K562 (cell line): Measurements from ENCODE around the gene GAB2. TPM values are rescaled to one million over a fixed set of nuclear protein-coding genes. Genes with fewer than 3 reads are reported as not detected.
A peak's percentile ranks its signal among the peaks of the same experiment; 100 is the strongest.

Source experiments
- ATAC-seq: fragments of 200-7000 bp; cut with Tn5 transposase; 3 replicates; pipeline ENCODE4 v1.9.1; 2020; ENCODE audit warnings: moderate library complexity
- BruUV-seq: library from RNA; stranded (reverse); fragments of 400-500 nt; replicated peaks from 2 replicates; lab custom pipeline; 2021; lab: Mats Ljungman, UMichigan
- CTCF ChIA-PET: fragments of 300-600 bp; formaldehyde crosslinking; extraction: SDS; loops from one replicate; lab custom pipeline; 2021; ENCODE audit warnings: low intra/inter-chr PET ratio; lab: Yijun Ruan, JAX
- POLR2A ChIA-PET: fragments of 300-600, 350-650 bp; sonication (Branson Sonifier 250); formaldehyde crosslinking; extraction: SDS; loops from one replicate; lab custom pipeline; 2021; ENCODE audit warnings: antibody characterized with exemption, inconsistent platforms; lab: Yijun Ruan, JAX
- DNase-seq, 4 experiments: peaks; one replicate each; pipeline versions ENCODE4 v3.0.0 to v3.0.0-alpha.2; 2011 to 2018; ENCODE audit warnings: low spot score in 3 of 4, mixed read lengths in 3 of 4; ENCODE audit errors: extremely low read depth in 1 of 4
- FAIRE-seq: peaks from 2 replicates; lab custom pipeline; 2011; peaks lifted over from hg19 to GRCh38; lab: Jason Lieb, UNC
- H2AFZ ChIP-seq: 2 replicates; pipeline ENCODE4 v1.6.0; 2011; ENCODE audit warnings: low read depth, low read length, control low read depth, inconsistent platforms
- H3K27ac ChIP-seq: fragments of 200-600 bp; 3 replicates; pipeline ENCODE4 v1.8.0; 2011; ENCODE audit warnings: low read depth, mild to moderate bottlenecking, control low read depth, inconsistent platforms, low read length, moderate library complexity, mixed read lengths; ENCODE audit errors: extremely low read depth
- H3K27me3 ChIP-seq, 2 experiments: fragments of 300-600 bp in 1 of 2; 2 replicates in 1 of 2; 3 replicates in 1 of 2; pipeline versions ENCODE4 v1.6.0 to v1.8.0; 2011; ENCODE audit warnings: inconsistent platforms in 2 of 2, low read length in 2 of 2, mild to moderate bottlenecking in 1 of 2, mixed read lengths in 1 of 2, moderate library complexity in 1 of 2; ENCODE audit not compliant: control insufficient read depth in 2 of 2, insufficient read depth in 2 of 2
- H3K36me3 ChIP-seq: fragments of 300-600 bp; 3 replicates; pipeline ENCODE4 v1.8.0; 2011; ENCODE audit warnings: mild to moderate bottlenecking, low read length, inconsistent platforms; ENCODE audit not compliant: control insufficient read depth, insufficient read depth
- H3K4me1 ChIP-seq, 2 experiments: fragments of 200-600 bp in 1 of 2; replicated peaks in 1 of 2; 2 replicates in 1 of 2; 3 replicates in 1 of 2; pipeline versions ENCODE4 v1.5.1 to v1.8.0; 2011; ENCODE audit warnings: inconsistent platforms in 2 of 2, low read length in 2 of 2, mild to moderate bottlenecking in 1 of 2, mixed read lengths in 1 of 2, moderate library complexity in 1 of 2; ENCODE audit not compliant: control insufficient read depth in 2 of 2, insufficient read depth in 2 of 2
- H3K4me2 ChIP-seq: 2 replicates; pipeline ENCODE4 v1.6.1; 2011; ENCODE audit warnings: low read length, control low read depth, inconsistent platforms, mixed read lengths; ENCODE audit not compliant: insufficient read depth
- H3K4me3 ChIP-seq: fragments of 200-600 bp; sonication (generic), shearing (Covaris generic); 2 replicates; pipeline ENCODE4 v1.5.1; 2016; ENCODE audit warnings: control low read depth, inconsistent platforms
- H3K79me2 ChIP-seq: fragments of 200-600 bp; 3 replicates; pipeline ENCODE4 v1.8.0; 2011; ENCODE audit warnings: low read length, inconsistent platforms; ENCODE audit not compliant: control insufficient read depth, insufficient read depth
- H3K9ac ChIP-seq, 2 experiments: 2 replicates each; pipeline versions ENCODE4 v1.6.0 to v1.6.1; 2011; ENCODE audit warnings: low read depth in 2 of 2, low read length in 2 of 2, control low read depth in 1 of 2, inconsistent platforms in 1 of 2, mild to moderate bottlenecking in 1 of 2, mixed read lengths in 1 of 2; ENCODE audit not compliant: insufficient read depth in 1 of 2
- H3K9me1 ChIP-seq: one replicate; pipeline ENCODE4 v1.6.0; 2011; ENCODE audit warnings: inconsistent platforms, mild to moderate bottlenecking, low read length, moderate library complexity; ENCODE audit not compliant: control insufficient read depth, insufficient read depth
- H3K9me3 ChIP-seq: replicated peaks from 2 replicates; pipeline ENCODE4 v1.5.1; 2011; ENCODE audit warnings: low read depth, low read length, inconsistent platforms; ENCODE audit not compliant: control insufficient read depth, insufficient read depth
- H4K20me1 ChIP-seq: replicated peaks from 2 replicates; pipeline ENCODE4 v1.6.1; 2011; ENCODE audit warnings: low read length, inconsistent platforms, mixed read lengths; ENCODE audit not compliant: control insufficient read depth, insufficient read depth
- AFF1 ChIP-seq, 2 experiments: fragments of 450-650 bp; IDR thresholded peaks; 2 replicates each; pipeline ENCODE4 v1.6.1; 2018; ENCODE audit warnings: mild to moderate bottlenecking in 2 of 2, low read depth in 1 of 2; ENCODE audit not compliant: partially characterized antibody in 2 of 2
- E2F1 ChIP-seq: sonication (generic); formaldehyde crosslinking; IDR thresholded peaks from 2 replicates; pipeline ENCODE4 v1.8.1; 2023; ENCODE audit warnings: mild to moderate bottlenecking, missing genetic modification reagents, moderate library complexity
- FOSL1 ChIP-seq: fragments of 200-800 bp; sonication (Bioruptor generic); conservative IDR thresholded peaks from 2 replicates; pipeline ENCODE4 v1.6.1; 2016; ENCODE audit warnings: missing genetic modification characterization, missing compliant biosample characterization
- GABPB2 ChIP-seq: fragments of 250-450 bp; sonication (Bioruptor Pico); conservative IDR thresholded peaks from 2 replicates; pipeline ENCODE4 v1.5.1; 2021; ENCODE audit warnings: mild to moderate bottlenecking
- JUNB ChIP-seq: fragments of 450-650 bp; formaldehyde crosslinking; conservative IDR thresholded peaks from 2 replicates; pipeline ENCODE4 v1.4.0; 2020; ENCODE audit warnings: mild to moderate bottlenecking
- MEF2A ChIP-seq: IDR thresholded peaks from 2 replicates; pipeline ENCODE4 v1.6.1; 2011; ENCODE audit warnings: low read depth, mild to moderate bottlenecking, low read length, moderate library complexity; ENCODE audit not compliant: control insufficient read depth
- MTF1 ChIP-seq: fragments of 250-450 bp; sonication (Bioruptor Pico); IDR thresholded peaks from 2 replicates; pipeline ENCODE4 v1.9.0; 2021; ENCODE audit warnings: moderate library complexity, mild to moderate bottlenecking, inconsistent platforms, borderline replicate concordance
- PCBP2 ChIP-seq: fragments of 200-400 bp; formaldehyde crosslinking; IDR thresholded peaks from 2 replicates; pipeline ENCODE4 v1.6.1; 2018; ENCODE audit warnings: low read length, low read depth, mild to moderate bottlenecking, moderate library complexity; ENCODE audit not compliant: poor library complexity, severe bottlenecking
- POLR2AphosphoS2 ChIP-seq: IDR thresholded peaks from 2 replicates; pipeline ENCODE4 v1.6.1; 2012; ENCODE audit warnings: low read length, improper control_type of control experiment
- RBM25 ChIP-seq: fragments of 200-400 bp; formaldehyde crosslinking; IDR thresholded peaks from 2 replicates; pipeline ENCODE4 v1.6.1; 2018; ENCODE audit warnings: low read length, low read depth, moderate library complexity; ENCODE audit not compliant: severe bottlenecking
- SRSF9 ChIP-seq: fragments of 200-400 bp; formaldehyde crosslinking; IDR thresholded peaks from 2 replicates; pipeline ENCODE4 v1.6.1; 2017; ENCODE audit warnings: low read depth, low read length, borderline replicate concordance
- TGIF2 ChIP-seq: sonication (generic); formaldehyde crosslinking; IDR thresholded peaks from 2 replicates; pipeline ENCODE4 v1.8.1; 2022; ENCODE audit warnings: mild to moderate bottlenecking, missing genetic modification reagents, moderate library complexity
- YBX1 ChIP-seq: fragments of 450-650 bp; IDR thresholded peaks from 2 replicates; pipeline ENCODE4 v1.7.1; 2016; ENCODE audit warnings: mild to moderate bottlenecking
- ZNF316 ChIP-seq: fragments of 450-650 bp; IDR thresholded peaks from 2 replicates; pipeline ENCODE4 v1.6.1; 2016
- ZNF41 ChIP-seq: fragments of 250-450 bp; sonication (Bioruptor Pico); conservative IDR thresholded peaks from 2 replicates; pipeline ENCODE4 v1.4.0; 2020; ENCODE audit warnings: mild to moderate bottlenecking
- WGBS: fragments of 100-300 bp; shearing (Covaris generic); methylation state at CpG from one replicate; pipeline ENCODE4 v1.1.6; 2016; ENCODE audit warnings: low coverage, mixed read lengths; ENCODE audit not compliant: insufficient coverage; ENCODE audit errors: missing lambda C conversion rate; 5-methylcytosine and 5-hydroxymethylcytosine counted together
- in situ Hi-C: fragments of 300-500 bp; cut with MboI; formaldehyde crosslinking; loops from 4 replicates; pipeline ENCODE4 v1.15.0; 2018; ENCODE audit warnings: inconsistent platforms, mixed read lengths
- intact Hi-C: fragments of 100-400 bp; cut with micrococcal nuclease; formaldehyde crosslinking; loops from 2 replicates; pipeline ENCODE4 v1.14.2; 2022
- polyA plus RNA-seq, 8 experiments: library from polyadenylated mRNA; depleted of rRNA in 4 of 8; stranded (reverse) in 5 of 8; unstranded in 3 of 8; fragments of >200 nt; fragmentation: Nextera tagmentation in 2 of 8; fragmentation: Illumina TruSeq in 1 of 8; extraction: Ambion mirVana in 2 of 8; extraction: Trizol in 1 of 8; gene quantifications; 2 replicates each; pipeline versions ENCODE4 v1.2.1 to v1.2.3, GENCODE V29; 2011 to 2014; ENCODE audit warnings: inconsistent platforms in 1 of 8, missing spikeins in 1 of 8
- total RNA-seq, 7 experiments: library from RNA; depleted of rRNA in 6 of 7; stranded (reverse); fragments of >200 nt in 6 of 7; fragmentation: Illumina TruSeq in 2 of 7; extraction: Trizol in 2 of 7; gene quantifications; 2 replicates each; pipeline versions ENCODE4 v1.2.1 to v1.2.3, GENCODE V29; 2011 to 2021; ENCODE audit warnings: low replicate concordance in 1 of 7

Gene GAB2
- total and polyA plus RNA-seq, 9 of the 15 experiments (the other 6 are each of a cell fraction or from before 2014, with no cell fraction given) = 2.3 to 35.2 (median 16.1) TPM

- peak; percentile 49; the same call in 1 of the 2 replicates for TF ChIP-seq E2F1 (CRISPR knock-in tag)
- peak; percentile 27 to 48 for TF ChIP-seq AFF1 (IDR thresholded peaks at IDR 0.05; ENCODE audit: low read depth in 1 of 2, partially characterized antibody in 2 of 2)
- TF ChIP-seq, all 486 proteins: peak for 61
Measured at GRCh38 chr11:78256962-78257361, 160.7 kb downstream of the GAB2 start (continued).

- DNase-seq (no peak), ATAC-seq (no peak), FAIRE-seq (peak; percentile 46)
- Histone ChIP-seq H4K20me1 (no peaks in the 10 kb centered on the region), H3K27ac (no peak overlapping the region; the same call in 2 of the 3 replicates), H3K9ac (no peak overlapping the region), H2AFZ (no peak overlapping the region), H3K4me3 (no peak overlapping the region), H3K9me1 (no peaks in the 10 kb centered on the region), H3K36me3 (no peaks in the 10 kb centered on the region; the same call in 2 of the 3 replicates), H3K79me2 (peaks cover 21% of the 10 kb centered on the region; the same call in 2 of the 3 replicates), H3K9me3 (no peaks in the 10 kb centered on the region), H3K4me2 (no peak overlapping the region), H3K4me1 (peaks cover 14 to 42% of the 10 kb centered on the region in 2 experiments), H3K27me3 (no peaks in the 10 kb centered on the region)
- intact Hi-C loops = loop anchor here (2.0 kb wide), 2 partner anchors 27 to 63 kb away; no protein-coding TSS in a partner anchor
- in situ Hi-C loops = no loop called here
- BruUV-seq = no TSS peak
- CTCF ChIA-PET = interaction anchor here (0.6 kb wide), 1 partner anchor 48 kb away, joined by 3 read pairs; no protein-coding TSS in a partner anchor
- 76% methylated on average over 2 of the region's 2 CpGs for WGBS
- POLR2A ChIA-PET = interaction anchor here (1.2 kb wide), 1 partner anchor 15 kb away, joined by 5 read pairs; no protein-coding TSS in a partner anchor
- TF ChIP-seq MEF2A (no peak), RBM25 (peak; percentile 11), YBX1 (no peak), SRSF9 (no peak), ZNF316 (peak; percentile 74), POLR2AphosphoS2 (no peak), FOSL1 (tag) (no peak), GABPB2 (no peak), MTF1 (CRISPR knock-in tag) (no peak), ZNF41 (CRISPR knock-in tag) (no peak), PCBP2 (no peak), JUNB (no peak), TGIF2 (no peak)
Measured at GRCh38 chr11:78255919-78256318, 161.7 kb downstream of the GAB2 start.
